ENCODE data around the gene AFAP1L2. TPM values are rescaled to one million over a fixed set of nuclear protein-coding genes. Genes with fewer than 3 reads are reported as not detected.
A peak's percentile ranks its signal among the peaks of the same experiment; 100 is the strongest.

The AFAP1L2 gene
- total RNA-seq, 1 donor from 2014 or later = 24.0 TPM

- Histone ChIP-seq H3K4me1 (ENCODE audit: control insufficient read depth in 3 of 3, insufficient read depth in 3 of 3, low read length in 3 of 3) (peaks cover 9 to 14% (median 11%) of the 10 kb centered on the region in 3 donors), H3K36me3 (ENCODE audit: control insufficient read depth in 3 of 3, insufficient read depth in 3 of 3, low read length in 3 of 3) (no peaks in the 10 kb centered on the region), H3K9ac (ENCODE audit: low read depth in 1 of 3, low read length in 3 of 3) (peak overlapping the region in 1 of 3 donors; percentile 8), H3K9me3 (ENCODE audit: control insufficient read depth in 3 of 3, low read length in 3 of 3) (no peaks in the 10 kb centered on the region), H3K27me3 (ENCODE audit: control insufficient read depth in 3 of 3, insufficient read depth in 3 of 3, low read length in 3 of 3) (no peaks in the 10 kb centered on the region), H3K27ac (ENCODE audit: low read depth, low read length) (no peak overlapping the region), H3K4me3 (ENCODE audit: low read length in 3 of 3) (no peak overlapping the region)
Observed at GRCh38 chr10:114412907-114413797, 8.8 kb upstream of the AFAP1L2 start.

- Histone ChIP-seq H3K4me3 (ENCODE audit: low read length in 3 of 3) (no peak overlapping the region), H3K27me3 (ENCODE audit: control insufficient read depth in 3 of 3, insufficient read depth in 3 of 3, low read length in 3 of 3) (peaks cover 0 to 2% (median 0%) of the 10 kb centered on the region in 3 donors), H3K27ac (ENCODE audit: low read depth, low read length) (no peak overlapping the region), H3K9me3 (ENCODE audit: control insufficient read depth in 3 of 3, low read length in 3 of 3) (no peaks in the 10 kb centered on the region), H3K36me3 (ENCODE audit: control insufficient read depth in 3 of 3, insufficient read depth in 3 of 3, low read length in 3 of 3) (no peaks in the 10 kb centered on the region), H3K9ac (ENCODE audit: low read depth in 1 of 3, low read length in 3 of 3) (no peak overlapping the region), H3K4me1 (ENCODE audit: control insufficient read depth in 3 of 3, insufficient read depth in 3 of 3, low read length in 3 of 3) (peaks cover 12 to 16% (median 16%) of the 10 kb centered on the region in 3 donors)
Observed at GRCh38 chr10:114408968-114409444, 4.7 kb upstream of the AFAP1L2 start.

- H3K27me3 ChIP-seq (ENCODE audit: control insufficient read depth in 3 of 3, insufficient read depth in 3 of 3, low read length in 3 of 3) = peaks cover 4 to 7% (median 5%) of the 10 kb centered on the region in 3 donors
- no peak overlapping the region for H3K27ac ChIP-seq (ENCODE audit: low read depth, low read length)
- no peaks in the 10 kb centered on the region for H3K9me3 ChIP-seq (ENCODE audit: control insufficient read depth in 3 of 3, low read length in 3 of 3)
- no peak overlapping the region for H3K4me3 ChIP-seq (ENCODE audit: low read length in 3 of 3)
- no peaks in the 10 kb centered on the region for H3K36me3 ChIP-seq (ENCODE audit: control insufficient read depth in 3 of 3, insufficient read depth in 3 of 3, low read length in 3 of 3)
- no peak overlapping the region for H3K9ac ChIP-seq (ENCODE audit: low read depth in 1 of 3, low read length in 3 of 3)
- peaks cover 9 to 19% (median 17%) of the 10 kb centered on the region in 3 donors for H3K4me1 ChIP-seq (ENCODE audit: control insufficient read depth in 3 of 3, insufficient read depth in 3 of 3, low read length in 3 of 3)
Observed at GRCh38 chr10:114408112-114408967, 4.0 kb upstream of the AFAP1L2 start.

GRCh38 chr10:114406455-114406854 lies 2.2 kb upstream of the AFAP1L2 start:
- no peak overlapping the region for H3K9ac ChIP-seq (ENCODE audit: low read depth in 1 of 3, low read length in 3 of 3)
- no peak overlapping the region for H3K4me3 ChIP-seq (ENCODE audit: low read length in 3 of 3)
- no peaks in the 10 kb centered on the region for H3K9me3 ChIP-seq (ENCODE audit: control insufficient read depth in 3 of 3, low read length in 3 of 3)
- peaks cover 11 to 16% (median 16%) of the 10 kb centered on the region in 3 donors for H3K4me1 ChIP-seq (ENCODE audit: control insufficient read depth in 3 of 3, insufficient read depth in 3 of 3, low read length in 3 of 3)
- H3K27me3 ChIP-seq (ENCODE audit: control insufficient read depth in 3 of 3, insufficient read depth in 3 of 3, low read length in 3 of 3) = peaks cover 11 to 21% (median 16%) of the 10 kb centered on the region in 3 donors
- no peak overlapping the region for H3K27ac ChIP-seq (ENCODE audit: low read depth, low read length)
- no peaks in the 10 kb centered on the region for H3K36me3 ChIP-seq (ENCODE audit: control insufficient read depth in 3 of 3, insufficient read depth in 3 of 3, low read length in 3 of 3)

GRCh38 chr10:114405011-114405350 lies 679 bp upstream of the AFAP1L2 start:
- Histone ChIP-seq H3K36me3 (ENCODE audit: control insufficient read depth in 3 of 3, insufficient read depth in 3 of 3, low read length in 3 of 3) (no peaks in the 10 kb centered on the region), H3K9me3 (ENCODE audit: control insufficient read depth in 3 of 3, low read length in 3 of 3) (no peaks in the 10 kb centered on the region), H3K27ac (ENCODE audit: low read depth, low read length) (no peak overlapping the region), H3K4me3 (ENCODE audit: low read length in 3 of 3) (peak overlapping the region; percentile 25 to 72 (median 63)), H3K4me1 (ENCODE audit: control insufficient read depth in 3 of 3, insufficient read depth in 3 of 3, low read length in 3 of 3) (peaks cover 17 to 21% (median 19%) of the 10 kb centered on the region in 3 donors), H3K9ac (ENCODE audit: low read depth in 1 of 3, low read length in 3 of 3) (no peak overlapping the region), H3K27me3 (ENCODE audit: control insufficient read depth in 3 of 3, insufficient read depth in 3 of 3, low read length in 3 of 3) (peaks cover 11 to 32% (median 23%) of the 10 kb centered on the region in 3 donors)

- Histone ChIP-seq H3K36me3 (ENCODE audit: control insufficient read depth in 3 of 3, insufficient read depth in 3 of 3, low read length in 3 of 3) (no peaks in the 10 kb centered on the region), H3K4me1 (ENCODE audit: control insufficient read depth in 3 of 3, insufficient read depth in 3 of 3, low read length in 3 of 3) (peaks cover 19 to 27% (median 25%) of the 10 kb centered on the region in 3 donors), H3K9ac (ENCODE audit: low read depth in 1 of 3, low read length in 3 of 3) (peak overlapping the region; percentile 27 to 46 (median 33)), H3K4me3 (ENCODE audit: low read length in 3 of 3) (peak overlapping the region; percentile 57 to 72 (median 65)), H3K9me3 (ENCODE audit: control insufficient read depth in 3 of 3, low read length in 3 of 3) (no peaks in the 10 kb centered on the region), H3K27me3 (ENCODE audit: control insufficient read depth in 3 of 3, insufficient read depth in 3 of 3, low read length in 3 of 3) (peaks cover 13 to 34% (median 31%) of the 10 kb centered on the region in 3 donors), H3K27ac (ENCODE audit: low read depth, low read length) (peak overlapping the region; percentile 19)
Observed at GRCh38 chr10:114403541-114404161, 651 bp downstream of the AFAP1L2 start.

GRCh38 chr10:114402871-114403540 lies 1.3 kb downstream of the AFAP1L2 start:
- H3K27me3 ChIP-seq (ENCODE audit: control insufficient read depth in 3 of 3, insufficient read depth in 3 of 3, low read length in 3 of 3) = peaks cover 15 to 34% (median 33%) of the 10 kb centered on the region in 3 donors

GRCh38 chr10:114402233-114402632 lies 2.1 kb downstream of the AFAP1L2 start:
- no peak overlapping the region for H3K9ac ChIP-seq (ENCODE audit: low read depth in 1 of 3, low read length in 3 of 3)
- H3K4me1 ChIP-seq (ENCODE audit: control insufficient read depth in 3 of 3, insufficient read depth in 3 of 3, low read length in 3 of 3) = peaks cover 24 to 37% (median 29%) of the 10 kb centered on the region in 3 donors
- no peaks in the 10 kb centered on the region for H3K9me3 ChIP-seq (ENCODE audit: control insufficient read depth in 3 of 3, low read length in 3 of 3)
- no peak overlapping the region for H3K27ac ChIP-seq (ENCODE audit: low read depth, low read length)
- H3K4me3 ChIP-seq (ENCODE audit: low read length in 3 of 3) = no peak overlapping the region
- peaks cover 15 to 34% (median 33%) of the 10 kb centered on the region in 3 donors for H3K27me3 ChIP-seq (ENCODE audit: control insufficient read depth in 3 of 3, insufficient read depth in 3 of 3, low read length in 3 of 3)
- no peaks in the 10 kb centered on the region for H3K36me3 ChIP-seq (ENCODE audit: control insufficient read depth in 3 of 3, insufficient read depth in 3 of 3, low read length in 3 of 3)

More at GRCh38 chr10:114402871-114403540, 1.3 kb downstream of the AFAP1L2 start:
- Histone ChIP-seq H3K4me1 (ENCODE audit: control insufficient read depth in 3 of 3, insufficient read depth in 3 of 3, low read length in 3 of 3) (peaks cover 19 to 34% (median 27%) of the 10 kb centered on the region in 3 donors), H3K27ac (ENCODE audit: low read depth, low read length) (no peak overlapping the region), H3K4me3 (ENCODE audit: low read length in 3 of 3) (peak overlapping the region; percentile 57 to 72 (median 65)), H3K9ac (ENCODE audit: low read depth in 1 of 3, low read length in 3 of 3) (peak overlapping the region; percentile 19 to 46 (median 27)), H3K36me3 (ENCODE audit: control insufficient read depth in 3 of 3, insufficient read depth in 3 of 3, low read length in 3 of 3) (no peaks in the 10 kb centered on the region), H3K9me3 (ENCODE audit: control insufficient read depth in 3 of 3, low read length in 3 of 3) (no peaks in the 10 kb centered on the region)

- Histone ChIP-seq H3K4me1 (ENCODE audit: control insufficient read depth in 3 of 3, insufficient read depth in 3 of 3, low read length in 3 of 3) (peaks cover 24 to 37% (median 30%) of the 10 kb centered on the region in 3 donors), H3K9ac (ENCODE audit: low read depth in 1 of 3, low read length in 3 of 3) (no peak overlapping the region), H3K27ac (ENCODE audit: low read depth, low read length) (no peak overlapping the region), H3K9me3 (ENCODE audit: control insufficient read depth in 3 of 3, low read length in 3 of 3) (no peaks in the 10 kb centered on the region), H3K27me3 (ENCODE audit: control insufficient read depth in 3 of 3, insufficient read depth in 3 of 3, low read length in 3 of 3) (peaks cover 15 to 36% (median 33%) of the 10 kb centered on the region in 3 donors), H3K36me3 (ENCODE audit: control insufficient read depth in 3 of 3, insufficient read depth in 3 of 3, low read length in 3 of 3) (no peaks in the 10 kb centered on the region), H3K4me3 (ENCODE audit: low read length in 3 of 3) (no peak overlapping the region)
Observed at GRCh38 chr10:114401195-114401791, 3.0 kb downstream of the AFAP1L2 start.

Data from skeletal muscle tissue (tissue), 4 donors.